ENCODE results near the gene DYRK3.
A peak's percentile ranks its signal among the peaks of the same experiment; 100 is the strongest.
"Not testable (repeated sequence)": the region's sequence is repeated elsewhere in the genome, so short reads cannot be mapped to it uniquely, and the experiment has no call there.

DYRK3 gene

GRCh38 chr1:206633708-206634121, 1.6 kb upstream of the DYRK3 start:
- DNase-seq, result no peak

DNA sequence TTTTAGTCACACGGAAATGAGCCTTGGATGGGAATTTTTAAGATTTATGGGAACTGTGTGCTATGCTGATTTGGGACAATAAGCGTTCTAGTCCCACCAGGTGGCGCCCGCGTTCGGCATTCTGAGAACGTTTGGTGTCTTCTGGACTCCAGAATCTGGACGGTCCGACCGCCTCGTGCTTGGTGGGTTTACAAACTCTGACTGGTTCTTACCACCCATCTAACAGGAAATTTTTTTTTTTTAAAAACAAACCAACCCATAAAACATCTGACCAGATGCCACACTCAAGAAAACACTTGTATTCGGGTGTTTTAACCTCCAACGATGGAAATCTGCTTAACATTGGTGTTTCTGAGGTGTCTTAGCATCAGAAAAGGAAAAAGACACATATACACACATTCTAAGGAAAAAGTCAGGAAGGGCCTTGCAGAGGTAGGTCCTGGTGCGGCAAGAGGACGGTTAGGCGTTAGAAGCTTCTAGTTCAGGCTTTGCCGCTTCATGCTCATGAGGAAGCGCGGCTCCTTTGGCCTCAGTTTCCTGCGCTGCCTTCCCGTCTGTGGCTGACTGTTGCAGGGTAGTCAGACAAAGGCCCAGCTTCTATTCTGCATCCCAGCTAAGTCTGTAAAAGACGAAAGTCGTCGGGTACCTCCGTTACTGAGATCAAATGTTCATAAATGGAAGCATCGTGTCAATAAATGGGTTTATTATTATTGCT, 814 bp upstream of the DYRK3 start:
- DNase-seq, result peak; percentile 68

- no peak for DNase-seq
Observed at GRCh38 chr1:206635978-206636345, 626 bp downstream of the DYRK3 start.

GRCh38 chr1:206636671-206637070, 1.3 kb downstream of the DYRK3 start:
- no peak for DNase-seq

DNA sequence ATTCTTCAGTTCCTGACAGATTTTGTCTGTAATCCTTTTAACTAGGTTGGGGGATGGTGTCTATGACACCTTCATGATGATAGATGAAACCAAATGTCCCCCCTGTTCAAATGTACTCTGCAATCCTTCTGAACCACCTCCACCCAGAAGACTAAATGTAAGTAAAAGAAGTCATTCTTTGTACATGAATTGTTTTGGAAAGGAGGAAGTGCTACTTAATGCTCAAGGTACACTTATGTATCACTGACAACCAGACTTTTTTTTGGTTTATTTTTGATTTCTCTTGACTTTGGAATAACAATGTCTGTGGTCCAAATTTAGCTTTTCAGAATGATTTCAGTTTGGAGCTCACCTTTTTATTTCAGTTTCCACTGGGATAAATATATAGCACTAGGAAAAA, 2.3 kb downstream of the DYRK3 start:
- DNase-seq, result no peak

GRCh38 chr1:206642074-206642473, 6.7 kb downstream of the DYRK3 start:
- DNase-seq, result not testable (repeated sequence)

- DNase-seq, result no peak
Observed at GRCh38 chr1:206643118-206643698, 7.9 kb downstream of the DYRK3 start.

- DNase-seq, result no peak
Observed at GRCh38 chr1:206646504-206646903, 11.2 kb downstream of the DYRK3 start.

DNA sequence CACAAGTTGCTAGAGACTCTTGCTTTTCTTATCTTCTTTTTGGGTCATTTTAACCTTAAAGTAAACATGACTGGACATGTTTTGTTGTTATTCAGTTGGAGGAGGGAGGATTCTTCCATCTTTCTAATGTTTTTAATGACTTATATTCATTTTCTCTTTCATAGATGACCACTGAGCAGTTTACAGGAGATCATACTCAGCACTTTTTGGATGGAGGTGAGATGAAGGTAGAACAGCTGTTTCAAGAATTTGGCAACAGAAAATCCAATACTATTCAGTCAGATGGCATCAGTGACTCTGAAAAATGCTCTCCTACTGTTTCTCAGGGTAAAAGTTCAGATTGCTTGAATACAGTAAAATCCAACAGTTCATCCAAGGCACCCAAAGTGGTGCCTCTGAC, 11.9 kb downstream of the DYRK3 start:
- no peak for DNase-seq

- no peak for DNase-seq
Observed at GRCh38 chr1:206649261-206649921, 14.1 kb downstream of the DYRK3 start.

- no peak for DNase-seq
Observed at GRCh38 chr1:206651014-206651413, 15.7 kb downstream of the DYRK3 start.

DNA sequence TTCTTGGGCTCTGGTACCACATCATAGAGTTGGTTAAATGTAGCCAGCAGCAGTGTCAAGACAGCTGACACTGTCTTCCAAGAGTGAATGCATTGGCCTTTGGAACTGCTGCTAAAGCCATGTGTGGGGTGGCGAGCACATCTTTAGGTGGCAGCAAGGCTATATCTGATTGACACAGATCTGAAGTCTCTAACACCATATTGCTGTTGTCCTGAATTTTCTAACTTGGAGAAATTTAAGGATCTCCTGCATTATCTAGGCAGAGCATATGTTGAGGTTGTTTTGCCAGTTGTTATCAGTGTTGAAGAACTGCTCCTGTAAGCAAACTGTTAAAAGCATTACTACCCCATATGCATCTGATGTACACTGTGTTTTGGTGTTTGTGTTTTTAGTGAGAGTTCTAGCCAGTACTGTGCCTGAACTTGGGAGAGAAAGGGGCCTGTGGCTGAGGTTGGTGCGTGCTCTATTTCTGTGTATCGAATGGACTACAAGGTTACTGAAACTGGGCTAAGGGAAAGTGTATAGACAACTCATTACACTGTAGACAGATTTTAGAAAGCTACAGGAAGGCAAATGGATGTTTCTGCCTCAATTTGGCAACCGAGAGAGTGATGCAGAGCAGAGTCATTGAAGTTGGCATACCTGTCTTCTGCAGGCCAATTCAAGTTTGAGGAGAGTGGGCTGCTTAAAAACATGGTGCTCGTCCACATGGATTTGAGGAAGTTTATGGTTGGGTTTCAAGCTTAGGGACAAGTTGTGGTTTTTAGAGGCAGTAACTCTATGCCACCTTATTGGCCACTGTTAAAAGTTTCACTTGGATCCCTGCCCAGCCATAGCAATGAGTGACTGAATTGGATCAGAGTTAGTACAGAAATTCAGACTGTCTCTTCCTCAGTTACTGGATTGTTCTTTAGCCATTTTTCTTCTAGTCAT, 16.9 kb downstream of the DYRK3 start:
- DNase-seq, result no peak

GRCh38 chr1:206653715-206654459, 18.6 kb downstream of the DYRK3 start:
- DNase-seq, result no peak

DNA sequence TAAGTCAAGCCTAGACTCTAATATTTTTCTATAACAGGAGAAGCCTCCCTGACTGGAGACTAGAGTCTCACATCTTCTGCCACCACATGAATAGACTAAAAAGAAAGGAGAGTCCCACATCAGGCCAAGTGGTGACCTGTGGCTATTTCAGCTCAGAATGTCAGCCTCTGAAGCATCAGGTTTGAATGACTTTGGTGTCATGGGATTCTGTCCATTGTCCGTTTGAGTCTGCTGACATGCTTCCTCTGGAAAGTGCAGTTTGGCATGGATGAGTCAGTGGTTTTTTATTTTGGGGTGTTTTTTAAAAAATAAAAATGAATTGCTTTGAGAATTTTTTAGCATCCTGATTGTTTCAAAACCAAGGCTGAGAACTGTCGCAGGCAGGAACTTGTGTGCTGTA, 19.5 kb downstream of the DYRK3 start:
- no peak for DNase-seq

DNA sequence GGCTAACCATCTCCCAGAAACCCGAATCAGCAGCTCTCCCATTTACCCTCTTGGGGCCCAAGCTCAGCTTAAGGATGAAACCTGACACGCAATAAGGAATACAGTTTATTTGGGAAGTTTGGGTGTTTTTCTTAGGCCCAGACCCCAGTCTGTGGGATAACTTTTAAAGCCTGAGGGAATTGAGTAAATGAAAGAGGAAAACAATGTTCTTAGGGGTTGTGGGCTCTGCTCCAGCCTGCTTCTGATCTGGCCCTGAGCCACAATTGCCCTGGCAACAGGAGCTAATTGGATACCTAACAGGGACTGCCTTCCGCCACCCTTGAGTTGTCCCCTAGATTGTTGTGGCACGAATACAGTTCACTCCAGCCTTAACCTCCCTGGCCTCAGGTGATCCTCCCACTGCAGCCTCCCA, 20.1 kb downstream of the DYRK3 start:
- no peak for DNase-seq

DNA sequence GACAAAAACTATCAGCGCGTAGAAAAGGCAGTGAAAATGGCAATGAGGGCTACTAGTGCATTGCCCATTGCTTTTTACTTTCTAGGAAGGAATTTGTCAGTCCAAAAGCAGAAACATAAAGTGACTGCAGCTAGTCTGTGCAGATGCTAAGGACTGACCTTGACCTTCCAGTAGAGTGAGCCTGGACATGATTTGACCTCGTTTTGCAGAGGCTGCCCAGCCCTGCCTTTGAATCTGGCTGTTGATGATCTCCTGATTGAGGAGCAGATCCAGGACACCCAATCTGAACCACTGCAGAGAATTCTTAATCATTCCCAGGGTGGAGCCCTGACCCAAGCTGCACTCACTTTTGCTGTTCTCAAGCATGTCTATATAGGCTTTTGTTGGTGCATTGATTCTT, 21.6 kb downstream of the DYRK3 start:
- DNase-seq, result no peak

GRCh38 chr1:206657751-206658150, 22.4 kb downstream of the DYRK3 start:
- no peak for DNase-seq

DNA sequence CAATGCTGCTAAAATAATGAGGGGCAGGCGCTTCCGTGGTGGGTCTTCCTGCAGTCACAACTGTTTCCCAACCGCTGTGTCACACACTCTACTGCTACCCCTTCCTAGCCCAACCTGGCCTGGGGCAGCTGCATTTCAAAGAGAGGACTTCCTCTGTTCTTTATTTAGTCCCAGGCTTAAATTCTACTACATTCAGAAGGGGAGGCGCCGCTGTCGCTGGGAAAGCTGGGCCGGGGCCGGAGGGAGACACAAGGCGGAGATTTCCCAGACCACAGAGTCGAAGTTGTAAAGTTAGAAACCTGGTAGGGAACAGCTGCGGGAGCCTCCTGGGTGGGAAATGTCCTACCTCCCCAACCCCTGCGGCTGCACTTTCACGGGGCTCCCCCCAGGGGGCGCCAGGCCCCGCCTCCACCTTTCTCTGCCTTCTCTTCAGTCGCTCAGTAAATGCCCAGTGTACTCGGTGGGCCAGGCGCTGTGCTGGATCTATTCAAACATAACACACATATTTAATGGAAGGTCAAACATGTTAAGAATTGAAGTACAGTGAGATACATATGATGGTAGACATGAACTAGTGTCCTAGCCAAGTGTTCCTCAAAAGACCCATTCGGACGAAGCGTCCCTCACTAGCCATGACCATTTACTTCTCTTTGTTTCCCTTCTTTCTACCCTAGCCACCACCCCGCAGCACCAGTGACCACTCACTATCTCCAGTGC, 23.1 kb downstream of the DYRK3 start:
- DNase-seq, result peak; percentile 48

DNA sequence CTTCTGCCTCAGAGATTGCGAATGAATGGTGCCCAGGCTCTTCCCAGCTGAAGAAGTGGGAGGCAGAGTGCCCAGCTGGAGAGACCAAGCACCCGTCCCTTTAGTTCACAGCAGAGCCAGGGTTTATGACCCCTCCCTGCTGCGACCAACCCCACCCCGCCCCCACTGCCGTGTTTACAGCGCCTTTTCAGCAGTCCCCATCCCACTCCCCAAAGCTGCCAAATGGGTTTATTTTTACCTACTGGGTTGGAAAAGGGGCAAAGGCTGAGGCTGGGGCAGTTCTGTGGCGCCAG, 23.6 kb downstream of the DYRK3 start:
- no peak for DNase-seq

GRCh38 chr1:206660136-206660535, 24.8 kb downstream of the DYRK3 start:
- no peak for DNase-seq

- no peak for DNase-seq
Observed at GRCh38 chr1:206661161-206661820, 26.0 kb downstream of the DYRK3 start.
